Adipocyte (in vitro differentiated cells): ENCODE results near the gene ROBO1.

Experiments
- DNase-seq: peaks from one replicate; pipeline ENCODE4 v3.0.0-alpha.2; 2015; ENCODE audit warnings: low read depth
- H3K27me3 ChIP-seq: replicated peaks from 2 replicates; pipeline ENCODE4 v1.7.0; 2013; ENCODE audit warnings: mild to moderate bottlenecking, low read length, moderate library complexity; ENCODE audit not compliant: control insufficient read depth, insufficient read depth
- H3K36me3 ChIP-seq: 2 replicates; pipeline ENCODE4 v1.7.0; 2013; ENCODE audit warnings: low read length, mild to moderate bottlenecking, moderate library complexity; ENCODE audit not compliant: control insufficient read depth, insufficient read depth, severe bottlenecking
- H3K4me1 ChIP-seq: 2 replicates; pipeline ENCODE4 v1.7.0; 2013; ENCODE audit warnings: mild to moderate bottlenecking, low read length, moderate library complexity; ENCODE audit not compliant: control insufficient read depth, insufficient read depth
- H3K4me3 ChIP-seq: 2 replicates; pipeline ENCODE4 v1.7.0; 2013; ENCODE audit warnings: mild to moderate bottlenecking, low read length, moderate library complexity
- H3K9ac ChIP-seq: 2 replicates; pipeline ENCODE4 v1.7.0; 2013; ENCODE audit warnings: mild to moderate bottlenecking, low read length, moderate library complexity
- H3K9me3 ChIP-seq: 2 replicates; pipeline ENCODE4 v1.7.0; 2013; ENCODE audit warnings: mild to moderate bottlenecking, low read length, moderate library complexity; ENCODE audit not compliant: control insufficient read depth

The ROBO1 gene

GRCh38 chr3:78565712-78566111 is 1202.1 kb downstream of the ROBO1 start:
- no peak for DNase-seq
- Histone ChIP-seq H3K27me3 (no peaks in the 10 kb centered on the region), H3K9me3 (peaks cover 3% of the 10 kb centered on the region), H3K9ac (no peak overlapping the region), H3K4me3 (no peak overlapping the region), H3K36me3 (no peaks in the 10 kb centered on the region), H3K4me1 (no peaks in the 10 kb centered on the region)

- DNase-seq: no peak
- no peaks in the 10 kb centered on the region for H3K27me3 ChIP-seq
Measured at GRCh38 chr3:78562328-78562727, 1205.5 kb downstream of the ROBO1 start.

More at GRCh38 chr3:78562328-78562727, 1205.5 kb downstream of the ROBO1 start:
- Histone ChIP-seq H3K4me1 (no peaks in the 10 kb centered on the region), H3K9me3 (peaks cover 3% of the 10 kb centered on the region), H3K36me3 (no peaks in the 10 kb centered on the region), H3K9ac (no peak overlapping the region), H3K4me3 (no peak overlapping the region)
